Measurements from ENCODE around the gene CPLX3.

CPLX3 gene

GRCh38 chr15:74844319-74845207, 18.1 kb downstream of the CPLX3 start:
- no peak for DNase-seq (ENCODE audit: low read depth)

- peak; percentile 30 for DNase-seq (ENCODE audit: low read depth)
Observed at GRCh38 chr15:74845208-74845568, 18.8 kb downstream of the CPLX3 start.

GRCh38 chr15:74845581-74845980, 19.2 kb downstream of the CPLX3 start:
- DNase-seq (ENCODE audit: low read depth), result no peak

- DNase-seq (ENCODE audit: low read depth), result no peak
Observed at GRCh38 chr15:74847432-74847831, 21.0 kb downstream of the CPLX3 start.

GRCh38 chr15:74850393-74850792, 24.0 kb downstream of the CPLX3 start:
- DNase-seq (ENCODE audit: low read depth), result no peak

GRCh38 chr15:74851960-74852359, 25.5 kb downstream of the CPLX3 start:
- DNase-seq (ENCODE audit: low read depth), result no peak

DNA sequence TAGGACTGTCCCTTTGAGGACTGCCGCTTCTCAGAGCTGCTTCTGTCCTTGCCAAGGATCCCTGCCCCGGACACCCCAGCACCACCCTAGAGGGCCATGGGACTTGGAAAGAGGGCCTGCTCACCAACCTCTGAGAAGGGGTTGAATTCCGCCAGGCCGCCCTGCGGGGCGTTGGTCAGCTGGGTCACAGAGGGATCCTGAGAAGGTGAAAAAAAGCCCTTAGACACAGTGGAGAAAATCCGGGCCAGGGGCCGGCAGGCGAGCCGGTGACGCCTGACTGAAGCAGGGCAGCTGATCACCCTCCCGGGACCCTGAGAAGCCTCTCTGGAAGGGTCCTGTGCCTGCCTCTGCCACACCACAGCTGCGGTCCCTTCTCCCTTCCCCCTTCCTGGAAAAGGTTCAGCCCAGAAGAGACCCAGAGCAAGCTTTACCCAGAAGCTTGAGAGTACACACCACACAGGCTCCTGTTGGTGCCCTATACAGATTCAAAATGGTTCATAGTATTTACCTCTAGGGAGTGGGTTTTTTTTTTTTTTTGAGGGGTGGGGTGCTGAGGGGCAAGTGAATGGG, 28.1 kb downstream of the CPLX3 start:
- no peak for DNase-seq (ENCODE audit: low read depth)

GRCh38 chr15:74855857-74856256, 29.4 kb downstream of the CPLX3 start:
- DNase-seq (ENCODE audit: low read depth), result no peak

DNA sequence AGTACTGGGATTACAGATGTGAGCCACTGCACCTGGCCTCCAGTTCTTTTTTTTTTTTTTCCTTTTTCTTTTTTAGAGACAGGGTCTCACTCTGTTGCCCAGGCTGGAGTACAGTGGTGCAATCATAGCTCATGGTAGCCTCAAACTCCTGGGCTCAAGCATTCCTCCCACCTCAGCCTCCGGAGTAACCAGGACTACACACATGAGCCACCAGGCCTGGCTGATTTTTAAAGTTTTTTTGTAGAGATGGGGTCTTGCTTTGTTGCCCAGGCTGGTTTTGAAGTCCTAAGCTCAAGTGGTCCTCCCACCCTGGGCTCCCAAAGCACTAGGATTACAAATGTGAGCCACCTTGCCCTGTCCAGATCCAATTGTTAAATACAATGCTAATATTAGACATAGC, 30.1 kb downstream of the CPLX3 start:
- DNase-seq (ENCODE audit: low read depth), result no peak

- no peak for DNase-seq (ENCODE audit: low read depth)
Observed at GRCh38 chr15:74857082-74857655, 30.7 kb downstream of the CPLX3 start.

DNA sequence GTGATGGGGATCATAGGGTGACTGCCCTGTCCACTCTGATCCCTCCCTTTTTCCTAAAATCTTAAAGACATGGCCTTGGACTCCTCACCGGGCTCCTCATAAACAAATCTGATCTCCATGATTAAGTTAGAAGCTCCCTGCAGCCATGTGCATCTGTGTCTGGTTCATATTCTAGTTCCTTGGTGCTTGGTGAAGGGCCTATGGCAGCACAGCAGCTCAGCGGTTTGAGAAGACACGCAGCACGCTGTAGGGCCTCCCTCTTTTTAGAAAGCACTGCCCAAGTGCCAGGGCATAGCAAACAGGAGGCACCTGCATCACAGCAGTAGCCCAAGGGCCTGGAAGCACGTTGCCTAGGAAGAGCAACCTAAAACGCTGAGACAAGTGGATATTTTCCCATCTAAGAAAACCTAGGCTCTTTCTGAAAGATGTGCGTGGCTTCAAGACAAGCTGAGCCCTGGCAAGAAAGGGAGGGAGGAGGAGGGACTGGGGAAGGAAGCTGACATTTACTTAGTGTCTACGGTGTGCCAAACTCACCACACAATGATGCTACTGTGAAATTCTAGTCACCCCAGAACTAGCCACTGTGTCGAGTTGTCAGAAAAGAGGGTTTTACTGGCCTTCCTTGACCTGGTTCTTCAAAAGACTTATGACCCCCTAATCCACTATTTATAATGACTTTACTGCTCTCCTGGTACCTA, 31.4 kb downstream of the CPLX3 start:
- DNase-seq (ENCODE audit: low read depth), result no peak

- no peak for DNase-seq (ENCODE audit: low read depth)
Observed at GRCh38 chr15:74858369-74858740, 31.9 kb downstream of the CPLX3 start.

DNA sequence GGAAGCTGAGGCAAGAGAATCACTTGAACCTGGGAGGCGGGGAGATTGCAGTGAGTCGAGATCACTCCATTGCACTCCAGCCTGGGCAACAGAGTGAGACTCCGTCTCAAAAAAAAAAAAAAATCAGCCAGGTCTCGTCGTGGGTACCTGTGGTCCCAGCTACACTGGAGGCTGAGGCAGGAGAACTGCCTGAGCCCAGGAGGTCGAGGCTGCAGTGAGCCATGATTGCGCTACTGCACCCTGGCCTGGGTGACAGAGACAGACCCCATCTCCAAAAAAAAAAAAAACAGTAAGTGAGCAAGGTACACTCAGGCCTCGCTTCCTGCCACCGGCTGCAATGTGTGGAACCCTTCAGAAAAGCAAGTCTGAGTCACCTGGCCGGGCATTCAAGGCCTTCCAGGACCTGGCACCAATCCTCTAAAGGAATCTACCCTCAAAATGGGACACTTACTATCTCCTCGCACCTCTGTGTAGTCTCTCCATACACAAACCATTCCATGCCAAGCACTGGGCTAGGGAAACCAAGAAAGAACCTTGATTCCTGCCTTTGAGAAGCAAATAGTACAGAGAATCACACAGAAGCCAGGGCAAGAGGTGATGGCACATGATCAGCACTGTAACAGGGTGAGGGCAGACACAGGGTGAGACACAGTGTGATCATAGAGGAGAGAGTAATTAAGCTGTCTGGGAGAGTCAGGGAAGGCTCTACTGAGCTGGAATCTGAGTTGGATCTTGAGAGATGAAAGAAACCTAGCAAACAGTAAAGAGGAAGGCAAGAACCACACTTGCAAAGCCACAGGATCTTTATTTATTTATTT, 37.0 kb downstream of the CPLX3 start:
- no peak for DNase-seq (ENCODE audit: low read depth)

DNA sequence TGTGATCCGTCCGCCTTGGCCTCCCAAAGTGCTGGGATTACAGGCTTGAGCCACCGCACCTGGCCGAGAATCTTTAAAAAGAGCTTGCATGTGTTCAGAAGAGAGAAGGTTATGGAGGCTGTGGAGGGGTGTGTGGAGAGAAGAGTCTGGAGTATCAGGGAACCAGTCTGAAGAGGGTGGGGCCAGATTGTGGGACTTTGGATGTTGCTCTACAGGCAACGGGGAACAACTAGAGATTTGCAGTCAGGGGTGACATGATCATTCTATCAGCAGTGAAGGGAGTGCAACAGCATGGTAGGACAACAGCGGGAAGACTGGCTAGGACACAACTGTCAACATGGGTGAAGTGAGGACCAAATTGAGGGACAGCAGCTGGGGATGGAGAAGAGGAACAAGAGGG, 37.9 kb downstream of the CPLX3 start:
- no peak for DNase-seq (ENCODE audit: low read depth)

- DNase-seq (ENCODE audit: low read depth), result no peak
Observed at GRCh38 chr15:74865316-74865715, 38.9 kb downstream of the CPLX3 start.

DNA sequence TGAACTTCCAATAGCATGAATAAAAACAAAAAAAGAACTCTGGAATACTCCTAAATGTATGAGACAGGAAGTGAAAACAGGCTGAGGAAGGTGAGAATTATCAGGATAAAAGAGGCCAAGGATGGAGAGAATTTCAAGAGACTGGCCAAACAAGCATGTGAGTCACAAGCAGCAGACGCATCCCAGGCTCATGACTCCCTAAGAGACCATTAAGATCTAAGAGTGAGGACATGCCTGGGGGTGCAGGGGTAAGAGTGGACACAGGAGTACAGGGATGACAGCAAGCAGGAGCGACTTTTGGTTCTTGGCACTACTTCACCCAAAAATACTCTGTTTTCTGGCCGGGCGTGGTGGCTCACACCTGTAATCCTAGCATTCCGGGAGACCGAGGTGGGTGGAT, 39.7 kb downstream of the CPLX3 start:
- no peak for DNase-seq (ENCODE audit: low read depth)

DNA sequence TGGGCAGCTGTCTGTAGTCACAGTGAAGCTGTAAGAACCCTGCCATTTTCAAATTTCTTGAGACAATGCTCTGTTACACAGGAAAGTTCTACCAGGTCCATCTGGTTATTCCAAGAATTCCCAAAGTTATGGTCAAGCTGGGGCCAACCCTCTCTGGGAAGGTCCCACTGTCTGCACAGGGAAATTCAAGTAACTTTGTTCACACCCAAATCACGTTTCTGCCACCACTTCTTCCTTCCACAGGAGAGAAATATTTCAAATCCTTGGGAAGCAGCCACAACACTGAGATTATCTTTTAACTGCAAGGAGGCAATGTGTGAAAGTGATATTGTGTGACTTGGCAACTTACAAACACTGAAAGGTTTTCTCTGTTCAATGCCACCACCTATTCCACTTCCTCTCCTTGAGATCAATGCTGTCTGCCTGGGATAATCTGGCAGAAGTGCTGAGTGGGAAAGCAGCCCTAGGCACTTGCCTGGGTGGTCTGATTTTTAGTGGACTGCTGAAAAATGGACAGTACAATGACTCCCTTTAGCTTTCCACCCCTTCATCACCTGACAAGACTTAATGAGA, 41.1 kb downstream of the CPLX3 start:
- DNase-seq (ENCODE audit: low read depth), result no peak

- DNase-seq (ENCODE audit: low read depth), result no peak
Observed at GRCh38 chr15:74868059-74868458, 41.6 kb downstream of the CPLX3 start.

- DNase-seq (ENCODE audit: low read depth), result no peak
Observed at GRCh38 chr15:74869372-74869725, 42.9 kb downstream of the CPLX3 start.

DNA sequence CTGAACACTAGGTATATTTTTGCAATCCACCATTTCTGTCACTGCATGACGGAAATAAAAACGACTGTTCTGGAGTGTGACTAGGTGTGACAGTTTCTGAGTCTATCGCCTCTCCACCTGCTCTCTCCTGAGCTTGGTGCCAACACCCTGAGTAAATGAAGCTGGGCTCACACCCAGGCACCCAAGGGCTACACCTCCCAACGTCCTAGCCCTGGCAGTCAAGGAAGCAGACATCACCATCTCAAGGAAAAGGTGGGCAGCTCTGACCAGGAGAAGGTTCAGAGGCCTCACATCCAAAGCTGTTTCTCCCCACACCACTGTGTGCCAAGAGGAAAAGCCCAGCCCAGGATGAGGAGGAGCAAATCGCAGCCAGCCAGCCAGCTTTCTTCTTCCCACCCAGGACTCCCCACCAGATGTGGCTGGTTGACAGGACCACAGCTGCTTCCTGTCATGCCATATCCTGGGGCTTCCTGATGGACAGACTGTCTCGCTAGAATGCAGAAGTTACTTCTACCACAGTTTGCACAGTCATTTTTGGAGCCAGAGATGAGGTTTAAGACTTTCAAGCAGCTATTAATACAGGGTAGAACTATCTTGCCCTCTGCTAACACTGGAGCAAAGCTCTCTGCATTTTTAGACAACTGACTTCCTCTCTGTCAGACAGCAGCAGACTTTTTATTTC, 43.4 kb downstream of the CPLX3 start:
- no peak for DNase-seq (ENCODE audit: low read depth)
